Chondrocyte (in vitro differentiated cells): Measurements from ENCODE around the gene CYP27A1. TPM values are rescaled to one million over a fixed set of nuclear protein-coding genes. Genes with fewer than 3 reads are reported as not detected.

Source experiments
- DNase-seq: peaks from one replicate; pipeline ENCODE4 v3.0.0; 2021; ENCODE audit warnings: mixed read lengths, low spot score
- H3K27ac Mint-ChIP-seq: one replicate; pipeline ENCODE4 v1.8.0; 2021; ENCODE audit warnings: mild to moderate bottlenecking, moderate library complexity, mixed read lengths; ENCODE audit not compliant: unreplicated experiment
- H3K27me3 Mint-ChIP-seq: 2 replicates; pipeline ENCODE4 v1.8.0; 2021; ENCODE audit warnings: low read depth, mixed read lengths
- H3K36me3 Mint-ChIP-seq: 2 replicates; pipeline ENCODE4 v1.8.0; 2021; ENCODE audit warnings: low read depth, mixed read lengths
- H3K4me1 Mint-ChIP-seq: 2 replicates; pipeline ENCODE4 v1.8.0; 2021; ENCODE audit warnings: low read depth, mild to moderate bottlenecking, mixed read lengths
- H3K4me3 Mint-ChIP-seq: one replicate; pipeline ENCODE4 v1.8.0; 2021; ENCODE audit warnings: mild to moderate bottlenecking, moderate library complexity, mixed read lengths; ENCODE audit not compliant: unreplicated experiment
- H3K9me3 Mint-ChIP-seq: 2 replicates; pipeline ENCODE4 v1.8.0; 2021; ENCODE audit warnings: low read depth, mixed read lengths
- total RNA-seq: library from RNA; stranded (reverse); gene quantifications from 3 replicates; pipeline ENCODE4 v1.2.1, GENCODE V29; 2021
- TF ChIP-seq, protein P1 (sequence below): fragments of 200-600 bp; sonication (generic); IDR thresholded peaks from 2 replicates; pipeline ENCODE4 v1.5.0; 2021; ENCODE audit warnings: antibody characterized with exemption, mild to moderate bottlenecking, moderate library complexity

Gene CYP27A1
- total RNA-seq, 1 donor from 2014 or later = 5.2 TPM

DNA sequence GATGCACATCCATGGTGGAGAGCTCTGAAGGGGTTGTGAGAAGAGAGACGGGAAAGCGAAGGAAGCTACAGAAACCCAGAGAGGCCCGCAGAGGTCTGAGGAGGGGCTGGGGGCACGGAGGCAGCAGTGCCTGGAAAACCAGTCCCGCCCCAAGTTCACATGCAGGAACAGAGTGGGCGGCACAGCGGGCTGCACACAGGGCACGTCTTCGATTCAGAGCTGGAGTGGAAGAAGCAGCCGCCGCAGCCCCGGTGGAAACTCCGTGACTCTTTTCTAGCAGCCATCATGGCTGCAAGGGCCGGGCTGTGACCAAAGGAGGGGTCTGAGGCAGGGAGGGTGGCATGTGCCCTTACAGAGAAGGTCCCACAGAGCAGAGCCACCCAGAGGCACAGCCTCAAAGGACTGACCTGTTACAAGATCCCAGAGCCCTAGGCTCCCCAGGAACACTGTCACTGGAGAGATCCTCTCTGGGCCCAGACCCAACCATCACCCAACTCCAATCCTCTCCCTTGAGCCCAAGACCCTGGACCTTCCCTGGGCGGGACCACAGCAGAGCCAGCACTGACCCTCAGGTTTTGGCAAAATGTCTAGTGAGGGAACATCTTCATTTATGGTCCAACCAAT, 38.9 kb downstream of the CYP27A1 start:
- no peak overlapping the region for H3K27ac Mint-ChIP-seq

GRCh38 chr2:218821605-218822211, 39.8 kb downstream of the CYP27A1 start:
- Mint-ChIP-seq H3K27ac (no peak overlapping the region), H3K4me1 (no peaks in the 10 kb centered on the region), H3K9me3 (no peaks in the 10 kb centered on the region), H3K4me3 (no peak overlapping the region), H3K36me3 (peaks cover 12% of the 10 kb centered on the region), H3K27me3 (peaks cover 5% of the 10 kb centered on the region)
- TF ChIP-seq, protein P1, sequence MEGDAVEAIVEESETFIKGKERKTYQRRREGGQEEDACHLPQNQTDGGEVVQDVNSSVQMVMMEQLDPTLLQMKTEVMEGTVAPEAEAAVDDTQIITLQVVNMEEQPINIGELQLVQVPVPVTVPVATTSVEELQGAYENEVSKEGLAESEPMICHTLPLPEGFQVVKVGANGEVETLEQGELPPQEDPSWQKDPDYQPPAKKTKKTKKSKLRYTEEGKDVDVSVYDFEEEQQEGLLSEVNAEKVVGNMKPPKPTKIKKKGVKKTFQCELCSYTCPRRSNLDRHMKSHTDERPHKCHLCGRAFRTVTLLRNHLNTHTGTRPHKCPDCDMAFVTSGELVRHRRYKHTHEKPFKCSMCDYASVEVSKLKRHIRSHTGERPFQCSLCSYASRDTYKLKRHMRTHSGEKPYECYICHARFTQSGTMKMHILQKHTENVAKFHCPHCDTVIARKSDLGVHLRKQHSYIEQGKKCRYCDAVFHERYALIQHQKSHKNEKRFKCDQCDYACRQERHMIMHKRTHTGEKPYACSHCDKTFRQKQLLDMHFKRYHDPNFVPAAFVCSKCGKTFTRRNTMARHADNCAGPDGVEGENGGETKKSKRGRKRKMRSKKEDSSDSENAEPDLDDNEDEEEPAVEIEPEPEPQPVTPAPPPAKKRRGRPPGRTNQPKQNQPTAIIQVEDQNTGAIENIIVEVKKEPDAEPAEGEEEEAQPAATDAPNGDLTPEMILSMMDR = no peak
- no peak for DNase-seq

More for the DNA sequence above, 38.9 kb downstream of the CYP27A1 start:
- Mint-ChIP-seq H3K27me3 (peaks cover 5% of the 10 kb centered on the region), H3K36me3 (peaks cover 16% of the 10 kb centered on the region), H3K9me3 (no peaks in the 10 kb centered on the region), H3K4me3 (no peak overlapping the region), H3K4me1 (no peaks in the 10 kb centered on the region)
- TF ChIP-seq, protein P1 = no peak
- DNase-seq = no peak

- no peak overlapping the region for H3K27ac Mint-ChIP-seq
- no peak for DNase-seq
- H3K27me3 Mint-ChIP-seq = peaks cover 13% of the 10 kb centered on the region
Measured at GRCh38 chr2:218822622-218823021, 40.7 kb downstream of the CYP27A1 start.

GRCh38 chr2:218823196-218823855, 41.4 kb downstream of the CYP27A1 start:
- Mint-ChIP-seq H3K9me3 (no peaks in the 10 kb centered on the region), H3K4me3 (no peak overlapping the region), H3K27ac (no peak overlapping the region), H3K27me3 (peaks cover 16% of the 10 kb centered on the region), H3K36me3 (peaks cover 9% of the 10 kb centered on the region), H3K4me1 (no peaks in the 10 kb centered on the region)
- TF ChIP-seq, protein P1 = no peak
- DNase-seq = no peak

More at GRCh38 chr2:218822622-218823021, 40.7 kb downstream of the CYP27A1 start:
- Mint-ChIP-seq H3K4me3 (no peak overlapping the region), H3K9me3 (no peaks in the 10 kb centered on the region), H3K36me3 (peaks cover 11% of the 10 kb centered on the region), H3K4me1 (no peaks in the 10 kb centered on the region)
- TF ChIP-seq, protein P1 = no peak

DNA sequence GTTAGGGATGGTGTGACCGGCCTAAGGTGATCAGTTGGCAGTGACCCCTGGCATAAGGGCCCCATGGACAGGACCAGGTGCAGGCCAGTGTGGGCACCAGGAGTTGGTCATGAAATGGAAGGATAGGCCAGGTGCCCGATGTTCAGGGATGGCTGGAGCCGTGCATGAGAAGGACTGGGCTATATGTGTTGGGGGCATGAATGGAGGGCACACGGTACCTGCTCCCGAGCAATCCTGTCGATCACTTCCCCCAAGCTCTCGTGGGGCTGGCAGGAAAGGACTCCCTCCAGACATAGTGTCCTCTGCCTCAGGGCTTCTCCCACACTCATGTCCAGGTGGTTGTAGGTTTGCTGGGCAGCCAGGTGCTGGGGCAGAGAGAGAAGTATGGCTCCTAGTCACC, 42.1 kb downstream of the CYP27A1 start:
- Mint-ChIP-seq H3K36me3 (peaks cover 7% of the 10 kb centered on the region), H3K27me3 (peaks cover 19% of the 10 kb centered on the region), H3K4me1 (no peaks in the 10 kb centered on the region), H3K4me3 (no peak overlapping the region), H3K9me3 (no peaks in the 10 kb centered on the region), H3K27ac (no peak overlapping the region)
- DNase-seq = no peak
- TF ChIP-seq, protein P1 = no peak
